Right kidney (tissue), 1 donor: ENCODE data around the gene HDAC4.

Experiments used
- DNase-seq: peaks from one replicate; pipeline ENCODE4 v3.0.0-alpha.2; 2016

HDAC4 gene

DNA sequence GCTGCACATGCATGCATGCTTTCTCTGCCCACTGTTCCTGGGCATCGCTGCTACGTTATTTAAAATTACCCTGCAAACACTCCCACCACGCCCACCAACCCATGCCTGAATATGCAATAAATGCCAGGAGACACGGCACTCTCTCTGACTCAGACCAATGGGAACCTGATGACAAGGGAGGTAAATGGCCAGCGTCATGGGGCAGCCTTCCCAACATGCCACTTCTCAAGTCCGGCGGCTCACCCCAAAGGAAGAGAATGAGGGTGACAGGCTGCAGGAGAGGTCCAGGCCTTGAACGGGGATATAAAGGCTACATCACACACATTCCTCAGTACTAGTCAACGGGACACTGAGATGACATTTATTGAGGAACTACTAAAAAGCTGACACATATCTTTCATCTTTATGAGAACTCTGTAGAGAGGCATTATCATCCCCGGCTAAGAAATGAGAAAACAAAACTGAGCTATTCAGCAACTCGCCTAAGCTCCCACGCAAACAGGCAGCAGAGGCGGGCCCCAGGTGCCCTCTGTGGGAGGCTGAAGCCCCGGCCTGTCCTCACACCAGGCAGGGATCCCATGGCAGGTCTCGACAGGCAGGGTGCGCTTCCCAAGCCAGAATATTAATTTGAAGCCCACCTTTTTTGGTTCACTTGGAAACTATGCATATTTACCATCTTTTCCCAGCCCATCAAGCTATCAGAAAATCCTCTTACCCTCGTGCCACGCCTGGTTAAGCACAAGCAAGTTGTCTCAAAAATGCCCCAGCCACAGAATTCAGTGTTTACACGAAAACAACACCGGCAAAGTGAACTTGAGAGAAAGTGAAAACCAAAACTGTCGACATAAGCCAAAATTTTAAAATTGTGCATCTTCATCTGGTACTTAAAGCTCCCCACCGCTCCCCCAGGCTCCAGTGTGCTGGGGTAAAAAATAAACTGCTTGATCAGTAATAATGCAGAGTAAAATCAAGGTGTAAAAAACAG, 166.3 kb downstream of the HDAC4 start:
- DNase-seq, result no peak

DNA sequence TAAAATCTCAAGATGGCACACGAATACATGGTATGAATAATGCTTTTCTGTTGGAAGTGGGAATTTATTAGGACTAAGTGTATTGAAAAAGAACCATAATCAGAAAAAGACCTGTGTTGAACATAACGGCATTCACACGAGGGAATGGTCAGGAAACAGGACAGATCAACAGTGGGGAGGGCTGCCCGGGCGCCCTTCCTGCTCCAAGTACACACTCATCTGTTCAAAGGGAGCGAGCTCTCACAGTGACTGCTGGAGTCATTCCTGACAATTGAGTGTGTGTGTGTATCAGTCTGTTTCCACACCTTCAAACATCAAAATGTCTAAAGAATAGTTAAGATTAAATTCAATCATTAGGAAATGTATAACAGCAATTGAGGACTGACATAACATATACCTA, 167.2 kb downstream of the HDAC4 start:
- no peak for DNase-seq

DNA sequence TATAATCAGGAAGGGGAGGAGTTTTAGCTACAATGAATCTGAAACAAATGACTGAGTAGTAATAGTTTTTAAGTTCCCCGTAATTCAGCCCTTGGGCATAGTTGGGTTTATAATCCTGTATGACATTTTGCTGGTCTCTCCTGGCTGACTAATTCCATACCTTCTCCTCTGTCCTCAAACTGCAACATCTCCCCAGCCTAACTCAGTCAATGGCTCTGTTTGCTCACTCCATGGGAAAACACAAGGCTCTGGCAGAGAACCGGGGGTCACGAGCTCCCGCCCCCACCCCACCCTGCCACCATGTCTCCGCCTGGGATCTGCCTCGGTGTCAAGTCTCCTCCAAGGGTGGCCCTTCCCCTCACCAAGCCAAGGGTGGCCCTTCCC, 168.6 kb downstream of the HDAC4 start:
- no peak for DNase-seq

DNA sequence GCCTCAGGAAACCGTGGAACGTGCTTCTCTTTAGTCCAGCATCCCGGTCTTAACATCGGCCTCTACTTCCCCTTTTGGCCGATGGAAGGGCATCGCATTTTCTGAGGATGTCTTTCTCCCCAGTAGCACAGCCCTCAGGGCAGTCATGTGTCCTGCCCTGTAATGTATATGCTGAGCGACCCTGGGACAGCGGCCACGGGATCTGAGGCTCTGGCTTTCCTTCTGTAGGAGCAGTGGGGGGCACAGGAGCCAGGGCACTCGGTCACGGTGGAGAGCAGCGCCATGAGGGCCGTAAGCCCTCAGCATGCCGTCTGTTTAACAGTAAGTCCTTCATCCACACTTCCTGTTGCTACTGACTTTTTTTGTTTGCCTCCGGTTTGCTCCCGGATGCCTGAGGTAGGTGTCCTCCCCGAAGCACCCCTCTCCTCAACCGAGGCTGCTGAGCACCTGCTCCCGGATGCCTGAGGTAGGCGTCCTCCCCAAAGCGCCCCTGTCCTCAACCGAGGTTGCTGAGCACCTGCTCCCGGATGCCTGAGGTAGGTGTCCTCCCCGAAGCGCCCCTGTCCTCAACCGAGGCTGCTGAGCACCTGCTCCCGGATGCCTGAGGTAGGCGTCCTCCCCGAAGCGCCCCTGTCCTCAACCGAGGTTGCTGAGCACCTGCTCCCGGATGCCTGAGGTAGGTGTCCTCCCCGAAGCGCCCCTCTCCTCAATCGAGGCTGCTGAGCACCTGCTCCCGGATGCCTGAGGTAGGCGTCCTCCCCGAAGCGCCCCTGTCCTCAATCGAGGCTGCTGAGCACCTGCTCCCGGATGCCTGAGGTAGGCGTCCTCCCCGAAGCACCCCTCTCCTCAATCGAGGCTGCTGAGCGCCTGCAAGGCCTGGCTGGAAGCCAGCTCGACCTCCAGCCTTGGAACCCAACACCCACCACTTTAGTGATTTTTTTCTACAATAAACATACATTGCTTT, 169.3 kb downstream of the HDAC4 start:
- no peak for DNase-seq

DNA sequence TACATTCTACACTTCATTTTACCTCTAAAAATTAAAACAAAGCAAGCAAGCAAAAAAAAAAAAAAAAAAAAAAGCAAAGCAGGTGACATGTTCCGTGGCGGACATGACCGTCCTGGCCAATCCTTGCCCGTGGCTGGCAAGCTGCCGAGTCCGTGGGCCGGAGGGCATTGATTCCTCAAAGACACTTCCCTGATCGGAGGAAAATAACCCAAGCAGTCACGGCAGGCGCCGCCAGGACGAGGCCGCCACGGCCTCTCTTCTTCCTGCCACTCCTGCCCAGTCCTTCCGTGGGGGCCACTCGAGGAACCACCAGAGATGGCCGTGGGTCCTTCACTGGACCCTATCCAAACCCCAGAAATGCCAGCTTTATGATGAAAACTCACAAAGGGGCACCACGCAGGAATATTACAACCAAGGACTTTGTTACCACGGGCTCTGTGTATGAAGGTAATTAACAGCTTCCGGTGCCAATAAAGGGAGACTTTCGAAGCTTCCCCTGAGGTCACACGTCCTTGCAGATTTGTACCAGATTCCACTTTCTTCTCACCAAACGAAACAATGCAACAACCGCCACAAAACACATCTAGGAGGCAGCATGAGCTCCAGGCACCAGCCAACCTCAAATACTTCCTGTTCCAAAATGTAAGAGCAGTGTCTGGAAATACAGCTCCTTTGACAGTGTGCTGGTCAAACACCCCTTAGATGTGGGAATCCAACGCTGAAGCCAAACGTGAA, 170.3 kb downstream of the HDAC4 start:
- no peak for DNase-seq

DNA sequence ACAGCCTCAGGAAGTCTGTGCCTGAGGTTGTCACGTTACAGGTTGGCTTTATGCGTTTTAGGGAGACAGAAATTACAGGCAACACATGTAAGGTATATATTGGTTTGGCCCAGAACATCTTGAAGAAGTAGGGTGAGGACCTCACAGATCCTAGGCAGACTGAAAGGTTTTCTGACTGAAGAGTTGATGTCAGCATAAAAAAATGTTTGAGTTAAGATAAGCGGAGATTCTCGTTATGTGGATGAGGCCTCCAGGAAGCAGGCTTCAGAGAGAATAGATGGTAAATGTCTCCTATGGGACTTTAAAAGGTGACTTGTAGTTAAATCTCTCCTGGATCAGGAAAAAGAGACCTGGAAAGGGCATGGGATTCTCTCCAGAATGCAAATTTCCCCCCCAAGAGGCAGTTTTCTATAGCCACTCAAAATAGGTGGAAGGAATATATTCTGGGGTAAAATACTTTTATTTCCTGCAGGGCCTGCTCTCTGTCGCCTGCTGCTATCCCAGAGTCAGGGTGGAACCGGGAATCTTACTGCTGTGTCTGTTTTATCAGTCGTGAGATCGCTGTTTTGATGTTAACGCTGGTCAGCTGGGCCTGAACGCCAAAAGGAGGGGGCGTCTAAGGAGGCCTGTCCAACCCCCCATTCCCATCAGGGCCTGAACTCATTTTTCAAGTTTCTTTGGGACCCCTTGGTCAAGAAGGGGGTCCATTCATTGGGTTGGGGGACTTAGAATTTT, 171.1 kb downstream of the HDAC4 start:
- no peak for DNase-seq

DNA sequence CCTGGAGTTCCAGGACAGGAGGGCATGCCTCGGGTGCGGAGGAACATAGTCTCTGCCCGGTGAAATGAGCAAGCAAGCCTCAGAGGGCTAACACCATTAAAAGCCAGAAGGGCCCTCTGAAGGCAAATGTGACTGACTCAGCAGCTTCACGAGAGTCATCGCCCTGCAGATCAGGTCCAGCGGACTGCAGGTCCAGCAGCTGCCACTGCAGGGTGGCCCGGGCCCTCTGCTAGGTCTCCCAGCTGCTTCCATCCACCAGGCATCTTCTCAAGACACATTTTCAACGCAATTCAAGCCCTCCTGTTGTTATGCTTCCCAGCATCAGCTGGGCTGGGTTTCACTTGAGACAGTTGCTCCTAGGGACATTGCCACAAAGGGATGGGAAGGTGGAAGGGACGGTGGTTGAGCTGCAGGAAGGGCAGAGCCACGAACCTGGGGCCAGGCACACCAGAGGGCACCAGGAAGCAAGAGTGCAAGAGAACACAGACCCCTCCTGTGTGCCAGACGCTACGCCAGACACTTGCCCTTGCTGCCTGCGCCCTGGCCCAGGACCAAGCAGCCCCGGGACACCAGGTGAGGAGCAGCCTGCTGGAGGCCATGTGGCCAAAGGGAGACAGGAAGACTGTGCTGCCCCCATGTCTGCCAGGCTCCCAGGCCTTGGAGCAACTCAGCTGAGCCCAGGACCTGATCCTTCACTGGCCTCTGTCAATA, 173.0 kb downstream of the HDAC4 start:
- DNase-seq, result no peak

DNA sequence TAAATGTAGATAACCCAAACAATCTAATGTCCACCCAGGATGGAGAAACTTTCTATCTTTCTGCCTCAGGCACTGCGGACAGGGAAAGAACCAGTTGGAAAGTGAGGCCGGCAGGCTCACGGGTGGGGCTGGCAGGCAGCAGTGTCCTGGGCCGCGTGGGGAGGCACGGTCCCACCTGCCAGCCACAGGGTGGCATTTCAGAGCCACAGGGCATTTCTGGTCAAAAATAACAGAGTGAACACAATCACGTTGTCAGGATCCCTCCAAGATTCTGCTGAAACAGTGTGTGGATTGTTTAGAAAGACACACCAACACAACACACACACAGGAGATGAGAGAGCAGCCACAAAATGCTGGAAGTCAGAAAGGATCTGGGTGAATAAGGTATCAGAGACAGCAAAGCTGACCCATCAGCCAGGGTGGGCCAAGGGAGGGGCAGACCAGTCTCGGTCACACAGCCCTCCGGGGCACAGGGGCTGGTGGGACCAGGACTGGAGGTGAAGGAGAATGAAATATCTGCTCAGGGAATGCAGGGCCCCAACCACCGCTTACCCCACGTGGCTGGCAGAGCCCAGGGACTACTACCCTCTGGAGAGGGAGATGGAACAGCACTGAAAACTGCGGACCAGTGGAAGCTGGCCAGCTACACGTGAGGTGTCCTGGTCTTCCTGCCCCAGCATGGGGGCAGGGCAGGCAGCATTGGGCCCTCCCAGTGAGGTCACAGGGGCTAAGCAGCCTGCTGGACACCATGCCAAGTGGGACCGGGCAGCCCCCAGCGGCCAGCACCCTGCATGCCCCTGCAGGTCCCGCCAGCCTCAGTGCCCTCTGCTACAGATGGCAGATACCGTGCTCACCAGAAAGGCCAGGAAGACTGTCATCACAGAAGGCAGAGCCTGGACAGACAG, 173.9 kb downstream of the HDAC4 start:
- DNase-seq, result no peak

DNA sequence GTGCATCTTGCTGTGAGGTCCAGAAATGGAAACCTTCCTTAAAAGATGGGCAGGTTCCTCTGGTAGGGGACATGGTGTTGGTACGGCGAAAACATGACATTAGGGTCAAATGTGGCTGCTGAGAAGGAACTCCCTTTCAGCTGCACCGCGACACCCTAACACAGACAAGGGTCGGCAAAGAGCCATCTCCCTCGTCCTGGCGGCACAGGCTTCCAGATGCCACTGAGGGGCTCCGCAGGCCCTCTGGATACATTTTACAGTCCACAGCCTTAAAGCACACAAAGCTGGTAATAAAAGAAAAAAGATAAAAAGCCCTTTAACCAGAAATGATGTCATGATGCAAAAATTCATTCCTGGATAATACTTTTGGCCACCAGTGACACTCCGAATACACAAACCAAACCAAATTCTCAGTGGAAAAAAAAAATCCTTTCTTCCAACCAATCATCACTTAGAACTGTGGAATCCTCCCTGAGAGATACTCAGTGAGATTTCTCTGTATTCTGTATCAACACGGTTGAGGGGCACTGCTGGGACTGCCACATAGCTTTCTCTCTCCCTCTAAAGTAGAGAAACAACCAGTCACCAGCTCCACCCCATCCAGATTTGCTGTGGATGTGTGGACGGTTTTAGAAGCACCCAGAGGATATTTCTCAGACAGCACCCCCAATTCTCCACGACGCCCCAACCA, 174.8 kb downstream of the HDAC4 start:
- no peak for DNase-seq

DNA sequence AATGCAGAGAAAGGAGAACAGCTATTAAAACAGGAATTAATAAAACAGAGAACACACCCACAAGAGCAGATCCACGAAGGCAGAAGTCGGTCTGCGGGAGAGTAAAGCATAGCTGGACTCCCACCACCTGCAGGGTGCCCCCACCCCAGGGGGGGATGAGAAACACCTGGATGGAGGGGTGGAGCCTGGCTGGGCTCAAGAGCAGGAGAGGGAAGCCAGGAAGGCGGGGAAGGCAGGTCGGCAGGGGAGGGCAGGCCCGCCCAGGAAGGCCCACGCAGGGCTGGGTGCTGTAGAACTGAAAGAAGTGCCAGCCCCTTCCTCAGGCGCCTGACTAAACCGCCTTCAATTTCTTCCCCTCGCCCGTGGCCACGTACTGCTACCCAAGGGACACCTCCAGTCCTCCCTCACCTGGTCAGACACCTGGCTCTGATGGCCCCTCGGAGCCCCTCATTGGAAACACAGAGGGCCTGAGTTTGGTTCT, 175.4 kb downstream of the HDAC4 start:
- DNase-seq, result no peak

- no peak for DNase-seq
Measured at GRCh38 chr2:239224955-239225354, 175.9 kb downstream of the HDAC4 start.

DNA sequence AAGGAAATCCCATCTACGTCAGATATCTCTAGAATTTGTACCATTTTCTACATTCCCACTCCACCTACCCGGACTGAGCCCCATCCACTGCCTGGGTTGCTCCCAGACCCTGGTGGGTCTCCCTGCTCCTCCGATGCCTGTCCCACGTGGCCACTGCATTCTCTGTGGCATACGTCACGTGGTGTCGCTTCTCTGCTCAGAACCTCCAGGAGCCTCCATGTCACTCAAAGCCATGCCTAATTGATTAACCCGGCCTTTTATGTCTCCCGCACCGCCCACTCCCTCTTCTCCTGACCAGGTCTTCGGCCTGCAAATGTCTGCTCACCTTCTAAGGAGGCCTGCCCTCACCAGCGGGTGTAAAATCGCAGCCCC, 176.6 kb downstream of the HDAC4 start:
- DNase-seq, result no peak

DNA sequence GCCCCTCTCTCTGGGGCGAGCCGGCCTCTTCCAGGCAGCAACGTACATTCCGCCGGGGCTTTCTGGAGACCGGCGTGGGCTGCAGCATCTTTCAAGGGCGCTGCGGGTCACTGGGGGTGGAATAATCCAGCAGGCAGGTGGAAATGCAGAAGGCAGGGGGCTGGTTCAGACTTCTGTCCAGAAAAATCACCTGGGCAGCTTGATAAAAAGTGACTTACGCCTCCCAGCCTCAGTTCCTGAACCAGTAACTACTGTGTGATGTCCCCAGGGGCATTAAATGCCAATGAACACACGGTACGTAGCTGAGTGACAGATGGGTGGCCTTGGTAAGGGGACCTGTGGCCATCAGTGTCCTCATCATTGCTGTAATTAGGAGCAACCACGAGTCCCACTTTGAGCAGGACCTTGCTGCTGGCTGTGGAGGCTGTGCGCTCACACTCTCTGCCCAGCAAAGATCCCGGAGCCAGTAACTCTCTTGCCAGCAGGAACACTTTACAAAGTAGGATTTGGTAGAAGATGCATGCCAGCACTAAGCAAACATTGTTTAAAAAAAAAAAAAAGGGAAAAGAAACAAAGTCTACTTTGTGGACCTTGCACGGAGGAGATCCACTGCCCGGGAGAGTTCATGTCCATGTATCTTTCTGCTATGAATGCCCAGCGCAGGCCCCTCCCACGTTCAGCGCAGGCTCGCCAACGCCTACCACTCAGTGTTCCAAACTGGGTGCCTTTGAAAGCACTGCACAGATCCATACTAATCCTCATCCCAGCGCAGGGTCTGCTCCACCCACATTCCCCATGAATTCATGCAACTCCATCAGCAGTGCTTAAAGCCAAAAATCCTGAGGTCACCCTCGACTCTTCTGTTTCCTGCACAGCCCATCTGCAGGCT, 177.3 kb downstream of the HDAC4 start:
- DNase-seq, result no peak

DNA sequence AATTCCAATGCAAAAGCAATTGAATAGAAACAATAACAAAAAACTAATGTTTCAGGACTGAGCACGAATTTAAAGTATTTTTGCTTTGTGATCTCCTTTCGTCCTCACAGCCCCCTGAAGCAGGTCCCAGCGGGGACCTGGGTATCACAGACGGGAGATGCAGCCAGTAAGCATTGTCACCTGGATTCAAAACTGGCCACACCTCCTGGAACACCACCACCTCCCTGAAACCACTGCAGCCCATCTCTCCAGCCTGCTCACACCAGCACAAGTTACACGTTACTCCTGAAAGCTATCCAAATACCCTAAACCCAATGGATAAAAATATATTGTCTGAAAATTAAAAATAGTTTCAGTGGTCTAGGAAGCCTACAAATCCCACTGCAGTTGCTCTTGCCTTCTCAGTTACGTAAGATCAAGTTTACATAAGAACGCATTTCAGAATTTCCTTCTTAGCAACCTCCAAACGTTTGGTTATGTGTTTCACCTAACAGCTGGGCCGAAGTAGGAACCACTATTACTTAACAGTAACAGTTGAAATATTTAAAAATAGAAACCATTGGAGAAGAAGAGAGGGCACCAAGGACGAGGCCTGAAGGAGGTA, 178.0 kb downstream of the HDAC4 start:
- DNase-seq, result no peak

GRCh38 chr2:239222312-239222660, 178.5 kb downstream of the HDAC4 start:
- no peak for DNase-seq

- no peak for DNase-seq
Measured at GRCh38 chr2:239220981-239221396, 179.8 kb downstream of the HDAC4 start.

- no peak for DNase-seq
Measured at GRCh38 chr2:239220341-239220740, 180.5 kb downstream of the HDAC4 start.
